ENCODE data around the gene COLEC12.

DNA sequence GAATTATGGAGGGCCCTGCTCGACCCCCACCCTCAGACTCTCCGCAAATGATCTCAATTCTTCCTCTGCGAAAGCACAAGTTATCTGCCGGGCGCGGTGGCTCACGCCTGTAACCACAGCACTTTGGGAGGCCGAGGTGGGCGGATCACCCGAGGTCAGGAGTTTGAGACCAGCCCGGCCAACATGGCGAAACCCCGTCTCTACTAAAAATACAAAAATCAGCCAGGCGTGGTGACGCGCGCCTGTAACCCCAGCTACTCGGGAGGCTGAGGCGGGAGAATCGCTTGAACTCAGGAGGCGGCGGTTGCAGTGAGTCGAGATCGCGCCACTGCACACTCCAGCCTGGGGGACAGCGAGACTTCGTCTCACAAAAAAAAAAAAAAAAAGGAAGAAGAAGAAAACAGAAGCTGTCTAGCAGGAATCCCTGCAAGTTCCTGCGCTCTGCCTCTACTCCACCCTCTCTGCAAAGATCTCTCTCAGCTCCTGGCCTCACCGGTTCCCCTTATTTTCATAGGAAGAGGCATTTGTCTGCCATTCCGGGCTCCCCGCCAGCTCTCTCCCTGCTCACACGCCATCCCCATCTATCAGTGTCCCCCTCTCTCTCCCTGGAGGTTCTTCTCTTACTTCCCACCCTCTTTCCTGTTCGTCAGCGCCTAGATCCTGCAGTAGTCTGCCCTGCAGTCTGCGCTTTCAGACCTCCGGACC is 13.5 kb upstream of the COLEC12 start:
- TF ChIP-seq, protein P1, sequence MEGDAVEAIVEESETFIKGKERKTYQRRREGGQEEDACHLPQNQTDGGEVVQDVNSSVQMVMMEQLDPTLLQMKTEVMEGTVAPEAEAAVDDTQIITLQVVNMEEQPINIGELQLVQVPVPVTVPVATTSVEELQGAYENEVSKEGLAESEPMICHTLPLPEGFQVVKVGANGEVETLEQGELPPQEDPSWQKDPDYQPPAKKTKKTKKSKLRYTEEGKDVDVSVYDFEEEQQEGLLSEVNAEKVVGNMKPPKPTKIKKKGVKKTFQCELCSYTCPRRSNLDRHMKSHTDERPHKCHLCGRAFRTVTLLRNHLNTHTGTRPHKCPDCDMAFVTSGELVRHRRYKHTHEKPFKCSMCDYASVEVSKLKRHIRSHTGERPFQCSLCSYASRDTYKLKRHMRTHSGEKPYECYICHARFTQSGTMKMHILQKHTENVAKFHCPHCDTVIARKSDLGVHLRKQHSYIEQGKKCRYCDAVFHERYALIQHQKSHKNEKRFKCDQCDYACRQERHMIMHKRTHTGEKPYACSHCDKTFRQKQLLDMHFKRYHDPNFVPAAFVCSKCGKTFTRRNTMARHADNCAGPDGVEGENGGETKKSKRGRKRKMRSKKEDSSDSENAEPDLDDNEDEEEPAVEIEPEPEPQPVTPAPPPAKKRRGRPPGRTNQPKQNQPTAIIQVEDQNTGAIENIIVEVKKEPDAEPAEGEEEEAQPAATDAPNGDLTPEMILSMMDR (IDR thresholded peaks at IDR 0.05) = no peak
- no peak for TF ChIP-seq POLR2A (IDR thresholded peaks at IDR 0.05)
